H1 (cell line): ENCODE data around the gene TIAM2. TPM values are rescaled to one million over a fixed set of nuclear protein-coding genes. Genes with fewer than 3 reads are reported as not detected.

ENCODE experiments used
- BRCA1 ChIP-seq: IDR thresholded peaks from 2 replicates; pipeline ENCODE4 v1.6.1; 2012; ENCODE audit warnings: low read depth, low read length, improper control_type of control experiment
- CTCF ChIP-seq, 3 experiments: IDR thresholded peaks; 1 replicate in 2 of 3; 2 replicates in 1 of 3; pipeline versions ENCODE4 v1.5.1 to v1.6.1; 2011; ENCODE audit warnings: low read length in 3 of 3, mild to moderate bottlenecking in 3 of 3, inconsistent platforms in 2 of 3, low read depth in 1 of 3, moderate library complexity in 1 of 3; ENCODE audit not compliant: insufficient read depth in 1 of 3; ENCODE audit errors: control extremely low read depth in 1 of 3
- MAFK ChIP-seq: IDR thresholded peaks from 2 replicates; pipeline ENCODE4 v1.6.1; 2012; ENCODE audit warnings: low read depth, mild to moderate bottlenecking, improper control_type of control experiment, low read length
- POU5F1 ChIP-seq: IDR thresholded peaks from 2 replicates; pipeline ENCODE4 v1.6.1; 2011; ENCODE audit warnings: low read depth, mild to moderate bottlenecking, low read length, moderate library complexity
- TEAD4 ChIP-seq: IDR thresholded peaks from 2 replicates; pipeline ENCODE4 v1.6.1; 2012; ENCODE audit warnings: low read depth, low read length, inconsistent platforms, mixed read lengths
- polyA plus RNA-seq, 7 experiments: library from polyadenylated mRNA; depleted of rRNA in 3 of 7; stranded (reverse) in 5 of 7; unstranded in 2 of 7; fragments of >200 nt in 5 of 7; fragments of 200-250 nt in 2 of 7; gene quantifications; 1 replicate in 5 of 7; 2 replicates in 1 of 7; 4 replicates in 1 of 7; pipeline versions ENCODE4 v1.2.1 to v1.2.3, GENCODE V29; 2011 to 2013; ENCODE audit warnings: missing spikeins in 2 of 7, mixed read lengths in 2 of 7
- total RNA-seq: library from RNA; stranded (reverse); fragmentation: NEBNext Ultra II Directional; extraction: Animal tissue kit (Norgen Biotek cat#: 25700); gene quantifications from 2 replicates; pipeline ENCODE4 v1.2.1, GENCODE V29; 2021

Gene TIAM2
- total and polyA plus RNA-seq, 2 of the 8 experiments (the other 6 are each of a cell fraction or from before 2014, with no cell fraction given) = 7.4 to 23.9 TPM

GRCh38 chr6:155008625-155009024 lies 13.5 kb downstream of the TIAM2 start (continued):
- TF ChIP-seq MAFK (no peak), TEAD4 (no peak), BRCA1 (no peak), POU5F1 (no peak), CTCF (IDR thresholded peaks at IDR 0.05; ENCODE audit: control extremely low read depth in 1 of 3, insufficient read depth in 1 of 3, low read depth in 1 of 3, low read length in 3 of 3) (no peak)
